ENCODE measurements around the gene TOM1L2.

The TOM1L2 gene

GRCh38 chr17:17874478-17874877 lies 97.7 kb downstream of the TOM1L2 start:
- no peak for DNase-seq (ENCODE audit: low spot score)

GRCh38 chr17:17873450-17873991 lies 98.7 kb downstream of the TOM1L2 start:
- no peak for DNase-seq (ENCODE audit: low spot score)

- no peak for DNase-seq (ENCODE audit: low spot score)
Measured at GRCh38 chr17:17872547-17873345, 99.5 kb downstream of the TOM1L2 start.

GRCh38 chr17:17871913-17872312 lies 100.3 kb downstream of the TOM1L2 start:
- no peak for DNase-seq (ENCODE audit: low spot score)

- no peak for DNase-seq (ENCODE audit: low spot score)
Measured at GRCh38 chr17:17870247-17870646, 102.0 kb downstream of the TOM1L2 start.

GRCh38 chr17:17868641-17869522 lies 103.3 kb downstream of the TOM1L2 start:
- no peak for DNase-seq (ENCODE audit: low spot score)

GRCh38 chr17:17866897-17867296 lies 105.3 kb downstream of the TOM1L2 start:
- DNase-seq (ENCODE audit: low spot score) = no peak

- no peak for DNase-seq (ENCODE audit: low spot score)
Measured at GRCh38 chr17:17866425-17866824, 105.8 kb downstream of the TOM1L2 start.

GRCh38 chr17:17865035-17865434 lies 107.2 kb downstream of the TOM1L2 start:
- no peak for DNase-seq (ENCODE audit: low spot score)

GRCh38 chr17:17860766-17861107 lies 111.5 kb downstream of the TOM1L2 start:
- no peak for DNase-seq (ENCODE audit: low spot score)

GRCh38 chr17:17859909-17860765 lies 112.1 kb downstream of the TOM1L2 start:
- peak; percentile 74 for DNase-seq (ENCODE audit: low spot score)

GRCh38 chr17:17857496-17857895 lies 114.7 kb downstream of the TOM1L2 start:
- DNase-seq (ENCODE audit: low spot score) = no peak

GRCh38 chr17:17856386-17856785 lies 115.8 kb downstream of the TOM1L2 start:
- no peak for DNase-seq (ENCODE audit: low spot score)

GRCh38 chr17:17855976-17856375 lies 116.2 kb downstream of the TOM1L2 start:
- no peak for DNase-seq (ENCODE audit: low spot score)

- DNase-seq (ENCODE audit: low spot score) = no peak
Measured at GRCh38 chr17:17853811-17854447, 118.3 kb downstream of the TOM1L2 start.

GRCh38 chr17:17852930-17853329 lies 119.3 kb downstream of the TOM1L2 start:
- no peak for DNase-seq (ENCODE audit: low spot score)

- no peak for DNase-seq (ENCODE audit: low spot score)
Measured at GRCh38 chr17:17851103-17852002, 120.8 kb downstream of the TOM1L2 start.

GRCh38 chr17:17849845-17850373 lies 122.3 kb downstream of the TOM1L2 start:
- DNase-seq (ENCODE audit: low spot score) = peak; percentile 75

GRCh38 chr17:17849147-17849820 lies 122.9 kb downstream of the TOM1L2 start:
- DNase-seq (ENCODE audit: low spot score) = peak; percentile 91
